GM12801 (cell line): Measurements from ENCODE around the gene TRMT11.

Source experiments
- TF ChIP-seq, protein P1 (sequence below): IDR thresholded peaks from one replicate; pipeline ENCODE4 v1.5.1; 2011; ENCODE audit warnings: control low read depth; ENCODE audit not compliant: insufficient read length; ENCODE audit errors: extremely low read depth

Gene TRMT11

DNA sequence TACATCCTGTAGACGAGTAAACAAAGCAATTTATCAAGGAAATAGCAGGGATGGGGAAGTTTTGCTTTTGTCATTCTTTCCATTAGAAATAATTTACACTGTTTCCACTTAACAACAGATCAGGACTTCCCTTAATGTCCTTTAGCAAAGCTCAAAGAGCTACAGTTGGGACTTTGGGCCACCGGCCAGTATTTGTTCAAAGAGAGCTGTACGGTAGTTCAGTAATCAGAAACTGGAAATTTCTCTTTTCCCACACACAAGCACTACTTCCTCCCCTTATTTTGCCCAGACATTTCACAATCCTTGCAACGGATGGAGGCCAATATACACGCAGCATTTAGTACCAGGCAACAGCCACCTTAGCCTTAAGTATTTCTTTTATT is 41.9 kb upstream of the TRMT11 start:
- TF ChIP-seq, protein P1, sequence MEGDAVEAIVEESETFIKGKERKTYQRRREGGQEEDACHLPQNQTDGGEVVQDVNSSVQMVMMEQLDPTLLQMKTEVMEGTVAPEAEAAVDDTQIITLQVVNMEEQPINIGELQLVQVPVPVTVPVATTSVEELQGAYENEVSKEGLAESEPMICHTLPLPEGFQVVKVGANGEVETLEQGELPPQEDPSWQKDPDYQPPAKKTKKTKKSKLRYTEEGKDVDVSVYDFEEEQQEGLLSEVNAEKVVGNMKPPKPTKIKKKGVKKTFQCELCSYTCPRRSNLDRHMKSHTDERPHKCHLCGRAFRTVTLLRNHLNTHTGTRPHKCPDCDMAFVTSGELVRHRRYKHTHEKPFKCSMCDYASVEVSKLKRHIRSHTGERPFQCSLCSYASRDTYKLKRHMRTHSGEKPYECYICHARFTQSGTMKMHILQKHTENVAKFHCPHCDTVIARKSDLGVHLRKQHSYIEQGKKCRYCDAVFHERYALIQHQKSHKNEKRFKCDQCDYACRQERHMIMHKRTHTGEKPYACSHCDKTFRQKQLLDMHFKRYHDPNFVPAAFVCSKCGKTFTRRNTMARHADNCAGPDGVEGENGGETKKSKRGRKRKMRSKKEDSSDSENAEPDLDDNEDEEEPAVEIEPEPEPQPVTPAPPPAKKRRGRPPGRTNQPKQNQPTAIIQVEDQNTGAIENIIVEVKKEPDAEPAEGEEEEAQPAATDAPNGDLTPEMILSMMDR = no peak

DNA sequence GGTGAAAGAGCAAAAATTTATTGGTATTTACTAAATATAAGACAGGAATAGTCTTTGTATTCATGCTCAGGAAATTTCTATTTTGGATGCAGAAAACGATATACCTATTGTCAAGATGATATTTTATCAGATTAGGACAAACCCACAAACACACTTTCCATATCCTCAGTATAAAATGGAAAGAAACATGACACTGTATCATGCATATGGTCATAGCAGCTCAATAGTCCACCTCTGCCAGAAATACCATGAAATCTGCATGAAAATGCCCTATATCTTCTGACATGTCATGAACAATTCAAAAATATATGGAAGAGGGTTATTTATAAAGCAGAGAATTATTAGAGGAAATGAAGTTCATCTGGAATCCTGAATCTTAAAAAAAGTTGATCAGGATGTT is 41.4 kb upstream of the TRMT11 start:
- TF ChIP-seq, protein P1 = no peak

DNA sequence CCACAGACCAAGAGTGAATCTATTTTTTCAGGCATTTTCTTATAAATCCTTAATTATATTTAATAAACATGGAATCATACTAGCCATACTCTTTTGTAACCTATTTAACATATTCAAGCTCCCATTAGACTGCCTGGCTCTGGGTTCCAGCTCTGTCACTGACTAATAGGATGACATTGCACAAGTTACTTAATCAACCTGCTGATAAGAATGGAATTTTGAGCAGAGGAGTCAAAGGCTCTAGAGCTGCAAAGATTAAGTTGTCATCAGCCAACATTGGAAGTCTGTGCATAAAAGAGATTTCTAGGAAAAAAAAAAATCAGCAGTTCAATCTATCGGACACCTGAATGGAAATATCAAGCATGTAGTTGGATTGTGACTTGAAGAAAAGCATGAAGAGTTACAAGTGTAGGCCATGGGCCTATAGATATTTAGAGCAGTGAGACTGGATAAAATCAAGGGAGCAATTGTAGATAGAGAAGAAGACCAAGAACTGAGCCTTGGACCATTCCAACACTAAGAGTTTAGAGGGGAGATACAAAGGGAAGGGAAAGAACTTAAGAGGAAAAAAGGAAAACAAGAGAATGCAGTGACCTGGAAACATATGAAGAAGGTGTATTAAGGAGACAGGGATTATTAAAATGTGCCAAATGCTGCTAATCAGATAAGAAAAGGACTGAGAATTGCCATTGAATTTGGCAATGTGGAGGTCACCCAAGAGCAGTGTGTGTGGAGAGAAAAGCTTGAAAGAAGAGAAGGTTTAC is 40.8 kb upstream of the TRMT11 start:
- TF ChIP-seq, protein P1 = no peak

DNA sequence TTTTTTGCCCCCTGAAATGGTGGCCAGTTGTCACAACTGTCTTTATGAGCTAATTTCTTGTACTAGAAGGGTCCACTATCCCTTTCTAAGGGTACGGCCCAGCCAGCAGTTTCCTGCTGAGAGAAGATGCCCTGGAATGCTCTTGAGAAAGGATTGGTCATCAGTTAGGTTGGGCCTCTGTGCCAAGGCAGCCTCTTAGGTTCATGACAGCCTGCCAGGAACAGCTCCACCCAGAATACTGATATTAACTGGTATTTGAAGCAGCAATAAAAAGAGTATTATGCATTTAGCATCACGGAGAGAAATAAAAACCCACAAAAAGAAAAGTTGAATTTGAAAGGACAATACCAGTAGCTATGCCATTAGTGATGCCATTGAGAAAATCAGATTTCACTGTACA is 38.7 kb upstream of the TRMT11 start:
- TF ChIP-seq, protein P1 = no peak

DNA sequence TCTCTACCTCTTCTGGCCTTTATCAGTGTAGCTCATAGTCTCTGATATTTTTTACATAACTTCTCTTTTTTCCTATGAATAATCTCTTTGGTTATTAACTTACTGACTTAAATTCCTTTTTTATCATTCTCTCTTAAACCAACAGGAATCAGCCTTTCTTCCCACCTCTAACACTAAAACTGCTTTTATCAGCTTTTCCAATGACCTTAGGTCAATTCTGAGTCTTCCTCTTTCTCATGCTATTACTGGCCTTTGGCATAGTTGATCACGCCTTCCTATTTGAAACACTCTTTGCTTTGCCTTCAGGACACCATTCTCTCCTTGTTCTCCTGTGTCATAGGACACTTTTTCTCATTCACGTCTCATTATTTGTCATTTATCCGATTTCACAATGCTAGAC is 37.9 kb upstream of the TRMT11 start:
- TF ChIP-seq, protein P1 = no peak

DNA sequence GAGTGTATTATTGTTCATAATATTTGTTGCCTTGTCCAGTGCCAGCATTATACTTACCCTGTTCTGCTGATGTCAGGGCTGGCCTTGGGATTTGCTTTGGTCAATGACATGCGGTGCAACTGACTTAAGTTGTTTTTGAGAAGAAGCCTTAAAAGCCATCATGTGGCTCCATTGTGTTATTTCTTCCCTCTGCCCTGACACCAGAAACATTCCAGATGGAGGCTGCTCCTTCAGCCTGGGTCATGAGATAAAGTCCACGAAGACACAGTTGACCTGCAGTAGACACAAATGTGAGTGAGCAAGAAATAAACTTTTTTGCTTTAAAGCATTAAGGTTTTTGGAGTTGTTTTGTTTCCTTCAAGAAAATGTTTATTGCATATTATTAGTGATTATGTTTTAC is 37.3 kb upstream of the TRMT11 start:
- TF ChIP-seq, protein P1 = no peak

DNA sequence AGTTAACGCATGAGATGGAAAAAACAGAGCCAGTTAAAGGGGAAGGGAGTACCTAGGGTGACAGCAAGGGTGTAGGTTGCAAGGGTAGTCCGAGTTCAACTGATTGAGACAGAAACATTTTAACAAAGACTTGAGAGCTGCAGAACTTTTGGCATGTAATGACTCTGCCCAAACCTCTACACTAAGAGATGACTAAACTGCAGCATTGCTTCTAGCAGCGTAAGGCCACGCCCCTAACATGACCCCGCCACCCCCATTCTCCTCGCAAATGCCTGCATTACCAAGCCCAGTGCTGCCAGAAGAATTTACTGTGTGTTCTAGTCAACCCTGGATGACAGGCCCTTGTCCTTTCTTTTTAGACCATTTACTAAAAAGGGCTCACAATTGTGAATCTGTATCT is 36.0 kb upstream of the TRMT11 start:
- TF ChIP-seq, protein P1 = no peak
